Neutrophil (primary cell): ENCODE results near the gene ACSM2A.
"Not testable (repeated sequence)": the region's sequence is repeated elsewhere in the genome, so short reads cannot be mapped to it uniquely, and the experiment has no call there.

Source experiments
- H3K27ac ChIP-seq: fragments of 200-600 bp; sonication (generic); 2 replicates; pipeline ENCODE4 v1.5.1; 2016; ENCODE audit warnings: mild to moderate bottlenecking, moderate library complexity
- H3K27me3 ChIP-seq: fragments of 200-600 bp; sonication (generic); 2 replicates; pipeline ENCODE4 v1.6.0; 2016; ENCODE audit warnings: mild to moderate bottlenecking
- H3K36me3 ChIP-seq: fragments of 200-600 bp; sonication (generic); 2 replicates; pipeline ENCODE4 v1.5.1; 2017
- H3K4me1 ChIP-seq, 2 experiments: fragments of 200-600 bp in 1 of 2; sonication (generic) in 1 of 2; 1 replicate in 1 of 2; 2 replicates in 1 of 2; pipeline versions ENCODE4 v1.5.1 to v1.6.1; 2013 to 2016; ENCODE audit warnings: low read depth in 1 of 2, low read length in 1 of 2, mild to moderate bottlenecking in 1 of 2, moderate library complexity in 1 of 2; ENCODE audit not compliant: control insufficient read depth in 1 of 2, insufficient read depth in 1 of 2
- H3K4me3 ChIP-seq, 2 experiments: fragments of 200-600 bp in 1 of 2; sonication (generic) in 1 of 2; 1 replicate in 1 of 2; 2 replicates in 1 of 2; pipeline ENCODE4 v1.5.1; 2013 to 2016; ENCODE audit warnings: low read depth in 1 of 2, low read length in 1 of 2, mild to moderate bottlenecking in 1 of 2, moderate library complexity in 1 of 2
- H3K9me3 ChIP-seq: fragments of 200-600 bp; sonication (generic); 2 replicates; pipeline ENCODE4 v1.5.1; 2016
- CTCF ChIP-seq: fragments of 200-600 bp; sonication (generic); IDR thresholded peaks from 2 replicates; pipeline ENCODE4 v1.5.1; 2016; ENCODE audit warnings: antibody characterized with exemption

Gene ACSM2A

GRCh38 chr16:20515688-20516090, 64.4 kb downstream of the ACSM2A start:
- TF ChIP-seq CTCF = no peak
- Histone ChIP-seq H3K27ac (no peak overlapping the region), H3K4me1 (no peaks in the 10 kb centered on the region)

GRCh38 chr16:20517149-20517548, 65.8 kb downstream of the ACSM2A start:
- H3K9me3 ChIP-seq = no peaks in the 10 kb centered on the region
- H3K4me1 ChIP-seq = no peaks in the 10 kb centered on the region
- H3K27me3 ChIP-seq = no peaks in the 10 kb centered on the region
- no peaks in the 10 kb centered on the region for H3K36me3 ChIP-seq
- no peak overlapping the region for H3K27ac ChIP-seq
- no peak for TF ChIP-seq CTCF
- no peak overlapping the region for H3K4me3 ChIP-seq

More at GRCh38 chr16:20515688-20516090, 64.4 kb downstream of the ACSM2A start:
- no peak overlapping the region for H3K4me3 ChIP-seq
- H3K27me3 ChIP-seq = no peaks in the 10 kb centered on the region
- no peaks in the 10 kb centered on the region for H3K9me3 ChIP-seq
- no peaks in the 10 kb centered on the region for H3K36me3 ChIP-seq

GRCh38 chr16:20519231-20519630, 67.9 kb downstream of the ACSM2A start:
- no peaks in the 10 kb centered on the region for H3K4me1 ChIP-seq
- H3K9me3 ChIP-seq = no peaks in the 10 kb centered on the region
- H3K27ac ChIP-seq = no peak overlapping the region
- H3K4me3 ChIP-seq = no peak overlapping the region
- no peaks in the 10 kb centered on the region for H3K36me3 ChIP-seq
- no peaks in the 10 kb centered on the region for H3K27me3 ChIP-seq
- TF ChIP-seq CTCF = no peak

- no peaks in the 10 kb centered on the region for H3K4me1 ChIP-seq
- no peaks in the 10 kb centered on the region for H3K27me3 ChIP-seq
- no peaks in the 10 kb centered on the region for H3K9me3 ChIP-seq
- H3K4me3 ChIP-seq = no peak overlapping the region
- H3K36me3 ChIP-seq = no peaks in the 10 kb centered on the region
- TF ChIP-seq CTCF = no peak
- no peak overlapping the region for H3K27ac ChIP-seq
Measured at GRCh38 chr16:20520103-20520502, 68.8 kb downstream of the ACSM2A start.

GRCh38 chr16:20531795-20532194, 80.5 kb downstream of the ACSM2A start:
- not testable (repeated sequence) for H3K9me3 ChIP-seq, H3K36me3 ChIP-seq, H3K4me3 ChIP-seq, H3K4me1 ChIP-seq, H3K27me3 ChIP-seq, H3K27ac ChIP-seq

- H3K27me3 ChIP-seq, H3K36me3 ChIP-seq, H3K4me3 ChIP-seq, H3K9me3 ChIP-seq, H3K4me1 ChIP-seq, H3K27ac ChIP-seq: not testable (repeated sequence)
Measured at GRCh38 chr16:20532284-20532792, 81.0 kb downstream of the ACSM2A start.

- not testable (repeated sequence) for H3K4me3 ChIP-seq, H3K36me3 ChIP-seq, H3K9me3 ChIP-seq, H3K27me3 ChIP-seq, H3K27ac ChIP-seq, H3K4me1 ChIP-seq
Measured at GRCh38 chr16:20536669-20537068, 85.3 kb downstream of the ACSM2A start.
